ENCODE data around the gene ABLIM2. TPM values are rescaled to one million over a fixed set of nuclear protein-coding genes. Genes with fewer than 3 reads are reported as not detected.

Gene ABLIM2
- total RNA-seq, 2 donors from 2014 or later, result 0.34 to 0.60 TPM

- Mint-ChIP-seq H3K4me3 (no peak overlapping the region), H3K27ac (no peak overlapping the region), H3K9me3 (peaks cover 8 to 16% of the 10 kb centered on the region in 2 donors), H3K36me3 (ENCODE audit: insufficient read depth in 2 of 2) (peaks cover 10 to 12% of the 10 kb centered on the region in 2 donors), H3K27me3 (ENCODE audit: low read depth) (no peaks in the 10 kb centered on the region), H3K4me1 (ENCODE audit: low read depth) (no peaks in the 10 kb centered on the region)
- no peak for DNase-seq
- no peak for ATAC-seq (replicated peaks in 1 of 2)
Observed at GRCh38 chr4:8067274-8067936, 91.2 kb downstream of the ABLIM2 start.

- DNase-seq, result no peak
- no peaks in the 10 kb centered on the region for H3K4me1 Mint-ChIP-seq (ENCODE audit: low read depth)
- H3K36me3 Mint-ChIP-seq (ENCODE audit: insufficient read depth in 2 of 2), result peaks cover 10 to 12% of the 10 kb centered on the region in 2 donors
- no peak overlapping the region for H3K4me3 Mint-ChIP-seq
- H3K27ac Mint-ChIP-seq, result no peak overlapping the region
- no peaks in the 10 kb centered on the region for H3K27me3 Mint-ChIP-seq (ENCODE audit: low read depth)
- ATAC-seq (replicated peaks in 1 of 2), result no peak
- H3K9me3 Mint-ChIP-seq, result peaks cover 8 to 16% of the 10 kb centered on the region in 2 donors
Observed at GRCh38 chr4:8066336-8066931, 92.2 kb downstream of the ABLIM2 start.

- H3K27me3 Mint-ChIP-seq (ENCODE audit: low read depth), result no peaks in the 10 kb centered on the region
- no peak for ATAC-seq (replicated peaks in 1 of 2)
- H3K4me3 Mint-ChIP-seq, result no peak overlapping the region
- H3K9me3 Mint-ChIP-seq, result peaks cover 8 to 16% of the 10 kb centered on the region in 2 donors
- DNase-seq, result no peak
- H3K4me1 Mint-ChIP-seq (ENCODE audit: low read depth), result no peaks in the 10 kb centered on the region
- peaks cover 10 to 12% of the 10 kb centered on the region in 2 donors for H3K36me3 Mint-ChIP-seq (ENCODE audit: insufficient read depth in 2 of 2)
- no peak overlapping the region for H3K27ac Mint-ChIP-seq
Observed at GRCh38 chr4:8063974-8064563, 94.5 kb downstream of the ABLIM2 start.

GRCh38 chr4:8061573-8061972 is 97.0 kb downstream of the ABLIM2 start:
- DNase-seq (no peak), ATAC-seq (replicated peaks in 1 of 2) (no peak)
- Mint-ChIP-seq H3K27me3 (ENCODE audit: low read depth) (no peaks in the 10 kb centered on the region), H3K27ac (no peak overlapping the region), H3K36me3 (ENCODE audit: insufficient read depth in 2 of 2) (peaks cover 10 to 12% of the 10 kb centered on the region in 2 donors), H3K4me3 (no peak overlapping the region), H3K9me3 (peaks cover 8 to 16% of the 10 kb centered on the region in 2 donors), H3K4me1 (ENCODE audit: low read depth) (no peaks in the 10 kb centered on the region)

- no peak overlapping the region for H3K27ac Mint-ChIP-seq
- no peaks in the 10 kb centered on the region for H3K27me3 Mint-ChIP-seq (ENCODE audit: low read depth)
- ATAC-seq (replicated peaks in 1 of 2) (no peak), DNase-seq (no peak)
- peaks cover 8 to 16% of the 10 kb centered on the region in 2 donors for H3K9me3 Mint-ChIP-seq
- H3K4me3 Mint-ChIP-seq, result no peak overlapping the region
- peaks cover 10 to 12% of the 10 kb centered on the region in 2 donors for H3K36me3 Mint-ChIP-seq (ENCODE audit: insufficient read depth in 2 of 2)
- no peaks in the 10 kb centered on the region for H3K4me1 Mint-ChIP-seq (ENCODE audit: low read depth)
Observed at GRCh38 chr4:8061145-8061544, 97.5 kb downstream of the ABLIM2 start.

- Mint-ChIP-seq H3K9me3 (peaks cover 8 to 16% of the 10 kb centered on the region in 2 donors), H3K27me3 (ENCODE audit: low read depth) (no peaks in the 10 kb centered on the region), H3K27ac (no peak overlapping the region), H3K36me3 (ENCODE audit: insufficient read depth in 2 of 2) (peaks cover 10 to 12% of the 10 kb centered on the region in 2 donors), H3K4me1 (ENCODE audit: low read depth) (no peaks in the 10 kb centered on the region), H3K4me3 (no peak overlapping the region)
- no peak for DNase-seq
- ATAC-seq (replicated peaks in 1 of 2), result no peak
Observed at GRCh38 chr4:8060632-8061031, 98.0 kb downstream of the ABLIM2 start.

GRCh38 chr4:8058031-8058479 is 100.6 kb downstream of the ABLIM2 start:
- no peak overlapping the region for H3K4me3 Mint-ChIP-seq
- no peaks in the 10 kb centered on the region for H3K36me3 Mint-ChIP-seq (ENCODE audit: insufficient read depth in 2 of 2)
- H3K4me1 Mint-ChIP-seq (ENCODE audit: low read depth), result no peaks in the 10 kb centered on the region
- DNase-seq (no peak), ATAC-seq (replicated peaks in 1 of 2) (no peak)
- no peaks in the 10 kb centered on the region for H3K27me3 Mint-ChIP-seq (ENCODE audit: low read depth)
- H3K27ac Mint-ChIP-seq, result no peak overlapping the region
- peaks cover 0 to 5% of the 10 kb centered on the region in 2 donors for H3K9me3 Mint-ChIP-seq

GRCh38 chr4:8055206-8055605 is 103.4 kb downstream of the ABLIM2 start:
- ATAC-seq (replicated peaks in 1 of 2), result no peak

GRCh38 chr4:8053688-8054449 is 104.7 kb downstream of the ABLIM2 start:
- no peak for ATAC-seq (replicated peaks in 1 of 2)
- Mint-ChIP-seq H3K9me3 (peaks cover 0 to 5% of the 10 kb centered on the region in 2 donors), H3K27me3 (ENCODE audit: low read depth) (no peaks in the 10 kb centered on the region), H3K36me3 (ENCODE audit: insufficient read depth in 2 of 2) (no peaks in the 10 kb centered on the region), H3K4me3 (no peak overlapping the region), H3K27ac (no peak overlapping the region), H3K4me1 (ENCODE audit: low read depth) (no peaks in the 10 kb centered on the region)
- no peak for DNase-seq

More at GRCh38 chr4:8055206-8055605, 103.4 kb downstream of the ABLIM2 start:
- H3K36me3 Mint-ChIP-seq (ENCODE audit: insufficient read depth in 2 of 2), result no peaks in the 10 kb centered on the region
- no peak for DNase-seq
- no peak overlapping the region for H3K4me3 Mint-ChIP-seq
- no peaks in the 10 kb centered on the region for H3K27me3 Mint-ChIP-seq (ENCODE audit: low read depth)
- no peak overlapping the region for H3K27ac Mint-ChIP-seq
- H3K9me3 Mint-ChIP-seq, result peaks cover 0 to 5% of the 10 kb centered on the region in 2 donors
- no peaks in the 10 kb centered on the region for H3K4me1 Mint-ChIP-seq (ENCODE audit: low read depth)

- Mint-ChIP-seq H3K4me1 (ENCODE audit: low read depth) (no peaks in the 10 kb centered on the region), H3K27ac (no peak overlapping the region), H3K36me3 (ENCODE audit: insufficient read depth in 2 of 2) (no peaks in the 10 kb centered on the region), H3K27me3 (ENCODE audit: low read depth) (no peaks in the 10 kb centered on the region), H3K9me3 (peaks cover 0 to 5% of the 10 kb centered on the region in 2 donors), H3K4me3 (no peak overlapping the region)
- DNase-seq (no peak), ATAC-seq (replicated peaks in 1 of 2) (no peak)
Observed at GRCh38 chr4:8052160-8052691, 106.4 kb downstream of the ABLIM2 start.

- H3K9me3 Mint-ChIP-seq, result peaks cover 0 to 5% of the 10 kb centered on the region in 2 donors
- no peaks in the 10 kb centered on the region for H3K36me3 Mint-ChIP-seq (ENCODE audit: insufficient read depth in 2 of 2)
- H3K27me3 Mint-ChIP-seq (ENCODE audit: low read depth), result no peaks in the 10 kb centered on the region
- no peak for ATAC-seq (replicated peaks in 1 of 2)
- H3K4me1 Mint-ChIP-seq (ENCODE audit: low read depth), result no peaks in the 10 kb centered on the region
- no peak overlapping the region for H3K4me3 Mint-ChIP-seq
- H3K27ac Mint-ChIP-seq, result no peak overlapping the region
- DNase-seq, result no peak
Observed at GRCh38 chr4:8051644-8052043, 107.0 kb downstream of the ABLIM2 start.

- no peak overlapping the region for H3K27ac Mint-ChIP-seq
- ATAC-seq (replicated peaks in 1 of 2), result no peak
- H3K4me1 Mint-ChIP-seq (ENCODE audit: low read depth), result no peaks in the 10 kb centered on the region
- H3K27me3 Mint-ChIP-seq (ENCODE audit: low read depth), result no peaks in the 10 kb centered on the region
- H3K36me3 Mint-ChIP-seq (ENCODE audit: insufficient read depth in 2 of 2), result no peaks in the 10 kb centered on the region
- no peak for DNase-seq
- no peak overlapping the region for H3K4me3 Mint-ChIP-seq
- H3K9me3 Mint-ChIP-seq, result peaks cover 0 to 5% of the 10 kb centered on the region in 2 donors
Observed at GRCh38 chr4:8050555-8051206, 107.9 kb downstream of the ABLIM2 start.

All from activated T-cell treated with anti-CD3 and anti-CD28 coated beads, Interleukin-2, amount 50 U/mL, for 72 hours (primary cell).